ENCODE data around the gene SMR3B.

DNA sequence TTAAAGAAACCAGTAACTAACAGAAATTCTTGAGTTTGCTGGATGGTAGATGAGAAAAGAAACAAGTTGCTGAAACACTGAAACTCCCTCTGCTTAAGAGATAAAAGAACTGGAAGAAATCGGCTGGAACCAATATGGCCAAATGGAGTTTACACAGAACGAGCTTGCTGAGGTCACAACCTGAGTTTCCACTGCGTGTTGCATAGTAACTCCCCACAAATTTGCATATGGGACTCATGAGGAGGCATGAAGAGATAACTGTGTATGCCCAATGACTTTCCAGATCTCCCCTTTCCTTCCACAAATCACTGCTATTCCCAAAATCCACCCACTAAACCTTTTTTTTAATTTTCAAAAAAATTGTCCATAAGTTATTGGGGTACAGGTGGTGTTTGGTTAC is 10.2 kb upstream of the SMR3B start:
- TF ChIP-seq, protein P1, sequence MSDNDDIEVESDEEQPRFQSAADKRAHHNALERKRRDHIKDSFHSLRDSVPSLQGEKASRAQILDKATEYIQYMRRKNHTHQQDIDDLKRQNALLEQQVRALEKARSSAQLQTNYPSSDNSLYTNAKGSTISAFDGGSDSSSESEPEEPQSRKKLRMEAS (IDR thresholded peaks at IDR 0.05) = no peak
- TF ChIP-seq TAF1 (IDR thresholded peaks at IDR 0.05; ENCODE audit: low read depth, low read length) (no peak), KDM1A (IDR thresholded peaks at IDR 0.05; ENCODE audit: borderline replicate concordance, low read length) (no peak), HDAC2 (IDR thresholded peaks at IDR 0.05; ENCODE audit: borderline replicate concordance in 1 of 2, low read depth in 2 of 2, low read length in 2 of 2) (no peak), ZNF274 (IDR thresholded peaks at IDR 0.05; ENCODE audit: borderline replicate concordance, extremely low read depth, low read length) (no peak), SUZ12 (IDR thresholded peaks at IDR 0.05; ENCODE audit: low read length) (no peak)
- TF ChIP-seq, protein P2, sequence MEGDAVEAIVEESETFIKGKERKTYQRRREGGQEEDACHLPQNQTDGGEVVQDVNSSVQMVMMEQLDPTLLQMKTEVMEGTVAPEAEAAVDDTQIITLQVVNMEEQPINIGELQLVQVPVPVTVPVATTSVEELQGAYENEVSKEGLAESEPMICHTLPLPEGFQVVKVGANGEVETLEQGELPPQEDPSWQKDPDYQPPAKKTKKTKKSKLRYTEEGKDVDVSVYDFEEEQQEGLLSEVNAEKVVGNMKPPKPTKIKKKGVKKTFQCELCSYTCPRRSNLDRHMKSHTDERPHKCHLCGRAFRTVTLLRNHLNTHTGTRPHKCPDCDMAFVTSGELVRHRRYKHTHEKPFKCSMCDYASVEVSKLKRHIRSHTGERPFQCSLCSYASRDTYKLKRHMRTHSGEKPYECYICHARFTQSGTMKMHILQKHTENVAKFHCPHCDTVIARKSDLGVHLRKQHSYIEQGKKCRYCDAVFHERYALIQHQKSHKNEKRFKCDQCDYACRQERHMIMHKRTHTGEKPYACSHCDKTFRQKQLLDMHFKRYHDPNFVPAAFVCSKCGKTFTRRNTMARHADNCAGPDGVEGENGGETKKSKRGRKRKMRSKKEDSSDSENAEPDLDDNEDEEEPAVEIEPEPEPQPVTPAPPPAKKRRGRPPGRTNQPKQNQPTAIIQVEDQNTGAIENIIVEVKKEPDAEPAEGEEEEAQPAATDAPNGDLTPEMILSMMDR (IDR thresholded peaks at IDR 0.05; ENCODE audit: control extremely low read depth in 1 of 3, insufficient read depth in 1 of 3, low read depth in 1 of 3, low read length in 3 of 3) = no peak

All from H1 (cell line).